Measurements from ENCODE around the gene PDZD8. TPM values are rescaled to one million over a fixed set of nuclear protein-coding genes. Genes with fewer than 3 reads are reported as not detected.

The PDZD8 gene
- total and polyA plus RNA-seq, 2 donors (not counting 3 experiments of a cell fraction or from before 2014, with no cell fraction given), result 5.9 to 22.6 TPM

DNA sequence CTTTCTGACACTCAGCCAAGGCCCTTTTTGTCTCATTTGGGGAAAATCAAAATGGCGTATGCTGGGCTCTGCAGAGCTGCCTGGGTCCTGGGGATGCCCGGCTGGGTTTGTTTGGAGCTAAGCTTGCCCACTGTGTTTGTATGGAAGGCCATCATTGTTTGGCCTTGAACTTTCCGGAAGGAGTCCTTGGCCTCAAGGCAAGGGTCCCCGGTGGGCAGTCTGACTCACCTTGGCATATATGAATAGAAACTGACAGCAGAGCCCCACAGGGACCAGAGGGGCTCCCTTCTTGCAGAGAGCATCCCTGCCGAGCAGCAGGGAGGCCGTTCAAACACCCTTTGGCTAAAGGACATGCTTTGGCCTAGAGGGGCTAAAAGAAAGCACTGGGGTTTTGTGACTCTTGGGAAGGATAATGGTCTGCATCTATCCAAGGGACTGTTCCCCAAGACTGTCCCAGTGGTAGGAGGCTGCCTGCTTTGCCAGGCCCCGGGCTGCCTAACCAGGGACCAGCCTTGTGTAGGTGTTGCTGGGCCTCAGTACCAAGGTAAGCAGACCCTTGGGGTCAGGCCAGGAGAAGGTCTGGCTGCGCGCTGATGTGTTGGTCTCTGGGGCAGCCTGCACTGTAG lies 119.3 kb downstream of the PDZD8 start:
- Histone ChIP-seq H3K4me3 (replicated peaks in 1 of 3; ENCODE audit: insufficient read depth in 1 of 3, low read depth in 1 of 3, low read length in 3 of 3) (no peak overlapping the region), H3K9me1 (replicated peaks; ENCODE audit: control insufficient read depth, extremely low read depth, insufficient read depth, low read length) (no peaks in the 10 kb centered on the region), H3K36me3 (ENCODE audit: control insufficient read depth in 2 of 2, extremely low read depth in 1 of 2, insufficient read depth in 2 of 2, low read length in 2 of 2) (no peaks in the 10 kb centered on the region), H3K79me2 (ENCODE audit: control insufficient read depth, insufficient read depth, low read length) (no peaks in the 10 kb centered on the region), H4K20me1 (replicated peaks; ENCODE audit: control insufficient read depth, extremely low read depth, insufficient read depth, low read length) (no peaks in the 10 kb centered on the region), H3K27me3 (ENCODE audit: control insufficient read depth in 2 of 2, insufficient read depth in 2 of 2, low read length in 2 of 2) (peaks cover 0 to 4% of the 10 kb centered on the region in 2 experiments), H3K4me1 (ENCODE audit: control insufficient read depth, extremely low read depth, insufficient read depth, low read length) (no peaks in the 10 kb centered on the region), H2AFZ (ENCODE audit: low read depth, low read length) (no peak overlapping the region), H3K9ac (replicated peaks; ENCODE audit: extremely low read depth, insufficient read depth, low read length) (no peak overlapping the region), H3K9me3 (replicated peaks; ENCODE audit: control insufficient read depth, insufficient read depth, low read length) (no peaks in the 10 kb centered on the region), H3K27ac (ENCODE audit: insufficient read depth, low read depth, low read length) (no peak overlapping the region), H3K4me2 (ENCODE audit: insufficient read depth, low read length) (no peak overlapping the region)
- DNase-seq (ENCODE audit: low read depth, low spot score) (no peak), FAIRE-seq (no peak)
- ChIA-PET POLR2A (no interaction called here), CTCF (no interaction called here)
- BruUV-seq (replicated peaks), result no TSS peak
- dilution Hi-C loops (cut with MboI; ENCODE audit: extremely low pct_ligation_motif_present, low sequenced_read_pairs) (no loop called here), intact Hi-C loops (cut with micrococcal nuclease) (no loop called here)
- no peak for TF ChIP-seq MYC (IDR thresholded peaks at IDR 0.05; ENCODE audit: low read depth, low read length)
- TF ChIP-seq JUN (IDR thresholded peaks at IDR 0.05; ENCODE audit: borderline replicate concordance, insufficient read depth, insufficient read length, low read depth), result no peak
- no peak for TF ChIP-seq FOS (IDR thresholded peaks at IDR 0.05; ENCODE audit: borderline replicate concordance, insufficient read depth, low read length)
- TF ChIP-seq, protein P1, sequence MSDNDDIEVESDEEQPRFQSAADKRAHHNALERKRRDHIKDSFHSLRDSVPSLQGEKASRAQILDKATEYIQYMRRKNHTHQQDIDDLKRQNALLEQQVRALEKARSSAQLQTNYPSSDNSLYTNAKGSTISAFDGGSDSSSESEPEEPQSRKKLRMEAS (IDR thresholded peaks at IDR 0.05; ENCODE audit: insufficient read depth, insufficient read length), result no peak
- no peak for TF ChIP-seq EZH2 (IDR thresholded peaks at IDR 0.05; ENCODE audit: borderline replicate concordance, low read depth, low read length, severe bottlenecking)
- no peak for TF ChIP-seq POLR2AphosphoS5 (IDR thresholded peaks at IDR 0.05; ENCODE audit: insufficient read depth, low read depth, low read length)
- TF ChIP-seq, protein P2, sequence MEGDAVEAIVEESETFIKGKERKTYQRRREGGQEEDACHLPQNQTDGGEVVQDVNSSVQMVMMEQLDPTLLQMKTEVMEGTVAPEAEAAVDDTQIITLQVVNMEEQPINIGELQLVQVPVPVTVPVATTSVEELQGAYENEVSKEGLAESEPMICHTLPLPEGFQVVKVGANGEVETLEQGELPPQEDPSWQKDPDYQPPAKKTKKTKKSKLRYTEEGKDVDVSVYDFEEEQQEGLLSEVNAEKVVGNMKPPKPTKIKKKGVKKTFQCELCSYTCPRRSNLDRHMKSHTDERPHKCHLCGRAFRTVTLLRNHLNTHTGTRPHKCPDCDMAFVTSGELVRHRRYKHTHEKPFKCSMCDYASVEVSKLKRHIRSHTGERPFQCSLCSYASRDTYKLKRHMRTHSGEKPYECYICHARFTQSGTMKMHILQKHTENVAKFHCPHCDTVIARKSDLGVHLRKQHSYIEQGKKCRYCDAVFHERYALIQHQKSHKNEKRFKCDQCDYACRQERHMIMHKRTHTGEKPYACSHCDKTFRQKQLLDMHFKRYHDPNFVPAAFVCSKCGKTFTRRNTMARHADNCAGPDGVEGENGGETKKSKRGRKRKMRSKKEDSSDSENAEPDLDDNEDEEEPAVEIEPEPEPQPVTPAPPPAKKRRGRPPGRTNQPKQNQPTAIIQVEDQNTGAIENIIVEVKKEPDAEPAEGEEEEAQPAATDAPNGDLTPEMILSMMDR (IDR thresholded peaks at IDR 0.05; ENCODE audit: extremely low read depth in 1 of 2, insufficient read depth in 1 of 2, low read depth in 1 of 2, low read length in 2 of 2), result no peak
